ENCODE results near the gene TPGS1. TPM values are rescaled to one million over a fixed set of nuclear protein-coding genes. Genes with fewer than 3 reads are reported as not detected.

TPGS1 gene
- total and polyA plus RNA-seq, 4 donors: 12.2 to 32.7 (median 25.5) TPM

GRCh38 chr19:465056-465816, 42.1 kb upstream of the TPGS1 start:
- TF ChIP-seq CTCF (IDR thresholded peaks at IDR 0.05; ENCODE audit: control extremely low read depth, extremely low read depth): no peak
- DNase-seq (no peak), ATAC-seq (ENCODE audit: insufficient read depth, low FRiP score) (no peak)
- 96% methylated on average over 3 of the region's 3 CpGs for whole genome bisulfite sequencing, 2 donors
- H3K9me3 ChIP-seq (ENCODE audit: control insufficient read depth in 4 of 4, insufficient read depth in 3 of 4, low read length in 3 of 4): peaks cover 0 to 2% (median 0%) of the 10 kb centered on the region in 4 donors
- peaks cover 0 to 7% (median 0%) of the 10 kb centered on the region in 5 donors for H3K4me1 ChIP-seq (ENCODE audit: control insufficient read depth in 5 of 5, insufficient read depth in 5 of 5, low read length in 5 of 5)
- no peaks in the 10 kb centered on the region for H3K36me3 ChIP-seq (ENCODE audit: control insufficient read depth in 4 of 4, insufficient read depth in 4 of 4, low read length in 4 of 4)
- peaks cover 0 to 8% (median 8%) of the 10 kb centered on the region in 3 donors for H3K27me3 ChIP-seq (ENCODE audit: control insufficient read depth in 3 of 3, insufficient read depth in 3 of 3, low read length in 2 of 3)
- no peak overlapping the region for H3K4me3 ChIP-seq
- H3K9ac ChIP-seq (ENCODE audit: insufficient read depth in 1 of 2, low read length in 2 of 2): no peak overlapping the region
- H3K27ac ChIP-seq (ENCODE audit: low read depth in 1 of 2, low read length in 1 of 2): no peak overlapping the region

GRCh38 chr19:467554-467953, 39.7 kb upstream of the TPGS1 start:
- Histone ChIP-seq H3K27me3 (ENCODE audit: control insufficient read depth in 3 of 3, insufficient read depth in 3 of 3, low read length in 2 of 3) (peaks cover 0 to 2% (median 2%) of the 10 kb centered on the region in 3 donors), H3K9ac (ENCODE audit: insufficient read depth in 1 of 2, low read length in 2 of 2) (no peak overlapping the region), H3K9me3 (ENCODE audit: control insufficient read depth in 4 of 4, insufficient read depth in 3 of 4, low read length in 3 of 4) (peaks cover 0 to 2% (median 0%) of the 10 kb centered on the region in 4 donors), H3K4me1 (ENCODE audit: control insufficient read depth in 5 of 5, insufficient read depth in 5 of 5, low read length in 5 of 5) (no peaks in the 10 kb centered on the region), H3K36me3 (ENCODE audit: control insufficient read depth in 4 of 4, insufficient read depth in 4 of 4, low read length in 4 of 4) (no peaks in the 10 kb centered on the region), H3K27ac (ENCODE audit: low read depth in 1 of 2, low read length in 1 of 2) (no peak overlapping the region), H3K4me3 (no peak overlapping the region)
- no peak for TF ChIP-seq CTCF (IDR thresholded peaks at IDR 0.05; ENCODE audit: control extremely low read depth, extremely low read depth)
- 83 to 86% methylated on average over 10 to 11 of the region's 11 CpGs for WGBS, 2 donors
- DNase-seq: no peak
- ATAC-seq (ENCODE audit: insufficient read depth, low FRiP score): no peak

GRCh38 chr19:468587-469256, 38.6 kb upstream of the TPGS1 start:
- ATAC-seq (ENCODE audit: insufficient read depth, low FRiP score) (no peak), DNase-seq (no peak)
- no peak overlapping the region for H3K27ac ChIP-seq (ENCODE audit: low read depth in 1 of 2, low read length in 1 of 2)
- WGBS, 2 donors: 83 to 86% methylated on average over 27 of the region's 27 CpGs
- H3K36me3 ChIP-seq (ENCODE audit: control insufficient read depth in 4 of 4, insufficient read depth in 4 of 4, low read length in 4 of 4): no peaks in the 10 kb centered on the region
- H3K4me1 ChIP-seq (ENCODE audit: control insufficient read depth in 5 of 5, insufficient read depth in 5 of 5, low read length in 5 of 5): no peaks in the 10 kb centered on the region
- TF ChIP-seq CTCF (IDR thresholded peaks at IDR 0.05; ENCODE audit: control extremely low read depth, extremely low read depth): no peak
- no peaks in the 10 kb centered on the region for H3K27me3 ChIP-seq (ENCODE audit: control insufficient read depth in 3 of 3, insufficient read depth in 3 of 3, low read length in 2 of 3)
- H3K9me3 ChIP-seq (ENCODE audit: control insufficient read depth in 4 of 4, insufficient read depth in 3 of 4, low read length in 3 of 4): peaks cover 0 to 2% (median 0%) of the 10 kb centered on the region in 4 donors
- no peak overlapping the region for H3K9ac ChIP-seq (ENCODE audit: insufficient read depth in 1 of 2, low read length in 2 of 2)
- H3K4me3 ChIP-seq: no peak overlapping the region
